K562 (cell line): ENCODE measurements around the gene KHNYN. TPM values are rescaled to one million over a fixed set of nuclear protein-coding genes. Genes with fewer than 3 reads are reported as not detected.

Source experiments
- CC2D1A ChIP-seq: fragments of 450-650 bp; IDR thresholded peaks from 2 replicates; pipeline ENCODE4 v1.6.1; 2017; ENCODE audit warnings: mild to moderate bottlenecking
- CEBPZ ChIP-seq: fragments of 150-350 bp; IDR thresholded peaks from 2 replicates; pipeline ENCODE4 v1.6.1; 2014; ENCODE audit warnings: low read depth, mild to moderate bottlenecking, low read length, borderline replicate concordance
- CLOCK ChIP-seq: fragments of 250-450 bp; sonication (Bioruptor Pico); IDR thresholded peaks from 2 replicates; pipeline ENCODE4 v1.4.0; 2020; ENCODE audit warnings: mild to moderate bottlenecking, moderate library complexity, borderline replicate concordance
- CREM ChIP-seq: IDR thresholded peaks from 2 replicates; pipeline ENCODE4 v1.6.1; 2014; ENCODE audit warnings: antibody characterized with exemption, low read depth
- CUX1 ChIP-seq: fragments of 200-800 bp; sonication (Bioruptor generic); IDR thresholded peaks from 2 replicates; pipeline ENCODE4 v1.6.1; 2016; ENCODE audit warnings: missing genetic modification characterization, missing compliant biosample characterization
- NCOA4 ChIP-seq: fragments of 450-650 bp; IDR thresholded peaks from 2 replicates; pipeline ENCODE4 v1.6.1; 2018; ENCODE audit warnings: mild to moderate bottlenecking; ENCODE audit not compliant: partially characterized antibody
- RNF2 ChIP-seq: sonication (generic); IDR thresholded peaks from 2 replicates; pipeline ENCODE4 v1.6.1; 2016
- TARDBP ChIP-seq: fragments of 450-650 bp; IDR thresholded peaks from 2 replicates; pipeline ENCODE4 v1.6.1; 2016
- TCF15 ChIP-seq: fragments of 250-450 bp; sonication (Bioruptor Pico); IDR thresholded peaks from 2 replicates; pipeline ENCODE4 v1.8.0; 2022; ENCODE audit warnings: moderate library complexity, mild to moderate bottlenecking, inconsistent platforms
- USF1 ChIP-seq: sonication (generic); formaldehyde crosslinking; IDR thresholded peaks from 2 replicates; pipeline ENCODE4 v1.9.0; 2022; ENCODE audit warnings: mild to moderate bottlenecking, missing genetic modification reagents
- YBX1 ChIP-seq: fragments of 450-650 bp; IDR thresholded peaks from 2 replicates; pipeline ENCODE4 v1.7.1; 2016; ENCODE audit warnings: mild to moderate bottlenecking
- ZNF384 ChIP-seq: IDR thresholded peaks from 2 replicates; pipeline ENCODE4 v1.6.1; 2012; ENCODE audit warnings: low read depth, low read length, improper control_type of control experiment
- ZNF639 ChIP-seq, 2 experiments: fragments of 200-800 bp in 1 of 2; sonication (Bioruptor generic) in 1 of 2; sonication (generic) in 1 of 2; formaldehyde crosslinking in 1 of 2; IDR thresholded peaks in 1 of 2; conservative IDR thresholded peaks in 1 of 2; 2 replicates each; pipeline versions ENCODE4 v1.5.0 to v1.6.1; 2016 to 2020; ENCODE audit warnings: missing compliant biosample characterization in 1 of 2, missing genetic modification characterization in 1 of 2, missing genetic modification reagents in 1 of 2
- polyA plus RNA-seq, 8 experiments: library from polyadenylated mRNA; depleted of rRNA in 4 of 8; stranded (reverse) in 5 of 8; unstranded in 3 of 8; fragments of >200 nt; fragmentation: Nextera tagmentation in 2 of 8; fragmentation: Illumina TruSeq in 1 of 8; extraction: Ambion mirVana in 2 of 8; extraction: Trizol in 1 of 8; gene quantifications; 2 replicates each; pipeline versions ENCODE4 v1.2.1 to v1.2.3, GENCODE V29; 2011 to 2014; ENCODE audit warnings: inconsistent platforms in 1 of 8, missing spikeins in 1 of 8
- total RNA-seq, 7 experiments: library from RNA; depleted of rRNA in 6 of 7; stranded (reverse); fragments of >200 nt in 6 of 7; fragmentation: Illumina TruSeq in 2 of 7; extraction: Trizol in 2 of 7; gene quantifications; 2 replicates each; pipeline versions ENCODE4 v1.2.1 to v1.2.3, GENCODE V29; 2011 to 2021; ENCODE audit warnings: low replicate concordance in 1 of 7

KHNYN gene
- total and polyA plus RNA-seq, 9 of the 15 experiments (the other 6 are each of a cell fraction or from before 2014, with no cell fraction given), result 0.76 to 26.0 (median 14.1) TPM

GRCh38 chr14:24431569-24432258 is 2.0 kb downstream of the KHNYN start (continued):
- no peak for TF ChIP-seq ZNF639 (CRISPR knock-in tag; conservative IDR thresholded peaks at IDR 0.05 in 1 of 2, IDR thresholded peaks at IDR 0.05 in 1 of 2)
- TF ChIP-seq USF1, result no peak
- TF ChIP-seq YBX1, result no peak
- TF ChIP-seq CUX1 (CRISPR knock-in tag), result no peak
- no peak for TF ChIP-seq TCF15 (CRISPR knock-in tag)
- TF ChIP-seq CREM, result peak; percentile 24; the same call in 1 of the 2 replicates
- no peak for TF ChIP-seq ZNF384
- peak; percentile 59; the same call in 1 of the 2 replicates for TF ChIP-seq CC2D1A
- no peak for TF ChIP-seq TARDBP
- TF ChIP-seq CEBPZ, result no peak
- TF ChIP-seq CLOCK (CRISPR knock-in tag), result no peak
- TF ChIP-seq RNF2, result no peak
- TF ChIP-seq NCOA4, result no peak
